Measurements from ENCODE around the gene RBMS1. TPM values are rescaled to one million over a fixed set of nuclear protein-coding genes. Genes with fewer than 3 reads are reported as not detected.

The RBMS1 gene
- total RNA-seq, 1 experiment from 2014 or later, result 91.9 TPM

GRCh38 chr2:160401895-160402294, 91.7 kb downstream of the RBMS1 start:
- H3K36me3 ChIP-seq (ENCODE audit: control insufficient read depth, insufficient read depth, low read length), result peaks cover 1% of the 10 kb centered on the region; the same call in 1 of the 2 replicates
- POLR2A ChIA-PET, result no interaction called here
- H3K9me3 Mint-ChIP-seq (ENCODE audit: unreplicated experiment), result no peaks in the 10 kb centered on the region
- H3K4me1 ChIP-seq, result peaks cover 57% of the 10 kb centered on the region
- no peaks in the 10 kb centered on the region for H3K27me3 ChIP-seq (replicated peaks; ENCODE audit: control insufficient read depth, insufficient read depth, low read length)
- TF ChIP-seq CTCF (IDR thresholded peaks at IDR 0.05; ENCODE audit: insufficient read depth in 1 of 2, low read depth in 1 of 2, low read length in 1 of 2, severe bottlenecking in 1 of 2, unreplicated experiment in 1 of 2), result no peak
- BruUV-seq (replicated peaks), result no TSS peak
- H3K4me3 Mint-ChIP-seq (ENCODE audit: unreplicated experiment), result no peak overlapping the region
- H3K4me1 Mint-ChIP-seq (ENCODE audit: low read depth, unreplicated experiment), result peaks cover 27% of the 10 kb centered on the region
- intact Hi-C loops (cut with micrococcal nuclease; ENCODE audit: unreplicated experiment), result no loop called here
- no peaks in the 10 kb centered on the region for H3K9me3 ChIP-seq
- H3K27me3 Mint-ChIP-seq (ENCODE audit: insufficient read depth, unreplicated experiment), result no peaks in the 10 kb centered on the region
- H3K4me3 ChIP-seq (ENCODE audit: low read depth, low read length), result no peak overlapping the region
- CTCF ChIA-PET, result no interaction called here
- H3K27ac Mint-ChIP-seq (ENCODE audit: unreplicated experiment), result no peak overlapping the region
- peaks cover 4% of the 10 kb centered on the region for H3K36me3 Mint-ChIP-seq (ENCODE audit: insufficient read depth, unreplicated experiment)
- no peak for DNase-seq

GRCh38 chr2:160399880-160400279, 93.7 kb downstream of the RBMS1 start:
- intact Hi-C loops (cut with micrococcal nuclease; ENCODE audit: unreplicated experiment), result no loop called here
- Histone ChIP-seq H3K9me3 (no peaks in the 10 kb centered on the region), H3K36me3 (ENCODE audit: control insufficient read depth, insufficient read depth, low read length) (peaks cover 1% of the 10 kb centered on the region; the same call in 1 of the 2 replicates), H3K4me1 (peaks cover 60% of the 10 kb centered on the region), H3K27me3 (replicated peaks; ENCODE audit: control insufficient read depth, insufficient read depth, low read length) (no peaks in the 10 kb centered on the region), H3K4me3 (ENCODE audit: low read depth, low read length) (no peak overlapping the region)
- no peak for DNase-seq
- BruUV-seq (replicated peaks), result no TSS peak
- Mint-ChIP-seq H3K9me3 (ENCODE audit: unreplicated experiment) (no peaks in the 10 kb centered on the region), H3K27me3 (ENCODE audit: insufficient read depth, unreplicated experiment) (no peaks in the 10 kb centered on the region), H3K27ac (ENCODE audit: unreplicated experiment) (no peak overlapping the region), H3K4me3 (ENCODE audit: unreplicated experiment) (no peak overlapping the region), H3K4me1 (ENCODE audit: low read depth, unreplicated experiment) (peaks cover 21% of the 10 kb centered on the region), H3K36me3 (ENCODE audit: insufficient read depth, unreplicated experiment) (no peaks in the 10 kb centered on the region)
- CTCF ChIA-PET, result no interaction called here
- POLR2A ChIA-PET, result no interaction called here
- no peak for TF ChIP-seq CTCF (IDR thresholded peaks at IDR 0.05; ENCODE audit: insufficient read depth in 1 of 2, low read depth in 1 of 2, low read length in 1 of 2, severe bottlenecking in 1 of 2, unreplicated experiment in 1 of 2)

- no peak overlapping the region for H3K27ac Mint-ChIP-seq (ENCODE audit: unreplicated experiment)
- POLR2A ChIA-PET, result no interaction called here
- no TSS peak for BruUV-seq (replicated peaks)
These were observed 96.1 kb downstream of the RBMS1 start for GRCh38 chr2:160397530-160397865.

More at GRCh38 chr2:160397530-160397865, 96.1 kb downstream of the RBMS1 start:
- intact Hi-C loops (cut with micrococcal nuclease; ENCODE audit: unreplicated experiment), result no loop called here
- peaks cover 44% of the 10 kb centered on the region for H3K4me1 ChIP-seq
- H3K4me1 Mint-ChIP-seq (ENCODE audit: low read depth, unreplicated experiment), result peaks cover 8% of the 10 kb centered on the region
- H3K27me3 Mint-ChIP-seq (ENCODE audit: insufficient read depth, unreplicated experiment), result no peaks in the 10 kb centered on the region
- no peak for TF ChIP-seq CTCF (IDR thresholded peaks at IDR 0.05; ENCODE audit: insufficient read depth in 1 of 2, low read depth in 1 of 2, low read length in 1 of 2, severe bottlenecking in 1 of 2, unreplicated experiment in 1 of 2)
- CTCF ChIA-PET, result no interaction called here
- no peaks in the 10 kb centered on the region for H3K36me3 ChIP-seq (ENCODE audit: control insufficient read depth, insufficient read depth, low read length)
- DNase-seq, result peak in 1 of 2 experiments; percentile 35
- H3K36me3 Mint-ChIP-seq (ENCODE audit: insufficient read depth, unreplicated experiment), result peaks cover 3% of the 10 kb centered on the region
- no peaks in the 10 kb centered on the region for H3K27me3 ChIP-seq (replicated peaks; ENCODE audit: control insufficient read depth, insufficient read depth, low read length)
- H3K9me3 ChIP-seq, result no peaks in the 10 kb centered on the region
- no peaks in the 10 kb centered on the region for H3K9me3 Mint-ChIP-seq (ENCODE audit: unreplicated experiment)
- H3K4me3 Mint-ChIP-seq (ENCODE audit: unreplicated experiment), result no peak overlapping the region
- H3K4me3 ChIP-seq (ENCODE audit: low read depth, low read length), result no peak overlapping the region
